H7 (cell line): ENCODE results near the gene MCM9. TPM values are rescaled to one million over a fixed set of nuclear protein-coding genes. Genes with fewer than 3 reads are reported as not detected.

ENCODE experiments used
- DNase-seq: peaks from one replicate; pipeline ENCODE4 v3.0.0; 2012
- H3K27me3 ChIP-seq: 2 replicates; pipeline ENCODE4 v1.6.0; 2011; ENCODE audit warnings: mild to moderate bottlenecking, low read length; ENCODE audit not compliant: control insufficient read depth, insufficient read depth
- H3K36me3 ChIP-seq: replicated peaks from 2 replicates; pipeline ENCODE4 v1.5.1; 2011; ENCODE audit warnings: low read length; ENCODE audit not compliant: control insufficient read depth, insufficient read depth
- H3K4me3 ChIP-seq: 2 replicates; pipeline ENCODE4 v1.5.1; 2011; ENCODE audit warnings: low read depth, mild to moderate bottlenecking, control low read depth, low read length, moderate library complexity; ENCODE audit not compliant: insufficient read depth
- total RNA-seq: library from RNA; depleted of rRNA; stranded (reverse); fragments of >200 nt; shearing (Covaris generic); gene quantifications from 2 replicates; pipeline ENCODE4 v1.2.3, GENCODE V29; 2014

MCM9 gene
- total RNA-seq, 1 experiment from 2014 or later: 8.7 TPM

DNA sequence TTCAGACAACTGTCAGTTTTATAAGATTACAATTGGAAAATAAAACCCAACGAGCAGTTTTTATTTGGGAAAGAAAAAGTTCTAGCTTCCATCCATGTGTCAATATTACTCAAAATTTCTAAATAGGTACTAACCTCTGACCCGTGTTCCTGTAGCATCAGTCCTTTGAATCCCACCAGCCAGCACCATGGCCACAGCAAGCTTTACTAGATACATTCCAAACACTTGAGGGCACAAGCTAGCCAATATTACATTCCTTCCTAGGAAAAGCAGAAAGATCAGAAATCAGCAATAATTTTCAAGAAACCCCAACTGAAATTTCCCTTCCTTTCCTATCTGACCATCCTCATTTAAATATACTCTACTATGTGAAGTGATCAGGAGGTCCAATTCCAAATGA, 21.8 kb downstream of the MCM9 start:
- no peak for DNase-seq
- Histone ChIP-seq H3K27me3 (no peaks in the 10 kb centered on the region), H3K4me3 (no peak overlapping the region), H3K36me3 (peaks cover 3% of the 10 kb centered on the region)

DNA sequence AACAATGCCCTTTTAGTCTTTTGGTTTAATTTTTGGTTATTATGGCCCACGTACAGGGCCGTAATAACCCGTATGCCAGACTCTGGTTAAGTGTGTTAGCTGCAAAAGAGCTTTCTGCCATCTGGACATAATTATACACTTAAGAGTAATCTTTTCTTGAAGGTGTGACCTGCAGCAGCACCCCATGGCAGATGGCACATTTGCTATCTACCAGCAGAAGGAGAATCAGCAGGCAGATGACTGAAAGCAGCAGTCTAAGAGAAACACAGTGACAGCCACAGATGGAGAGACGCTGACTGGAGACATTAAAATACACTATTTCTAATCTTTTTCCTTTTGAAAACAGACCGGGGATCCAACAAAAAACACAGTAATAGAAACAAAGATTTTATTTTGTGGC, 22.3 kb downstream of the MCM9 start:
- DNase-seq: no peak
- Histone ChIP-seq H3K36me3 (peaks cover 5% of the 10 kb centered on the region), H3K27me3 (no peaks in the 10 kb centered on the region), H3K4me3 (no peak overlapping the region)

DNA sequence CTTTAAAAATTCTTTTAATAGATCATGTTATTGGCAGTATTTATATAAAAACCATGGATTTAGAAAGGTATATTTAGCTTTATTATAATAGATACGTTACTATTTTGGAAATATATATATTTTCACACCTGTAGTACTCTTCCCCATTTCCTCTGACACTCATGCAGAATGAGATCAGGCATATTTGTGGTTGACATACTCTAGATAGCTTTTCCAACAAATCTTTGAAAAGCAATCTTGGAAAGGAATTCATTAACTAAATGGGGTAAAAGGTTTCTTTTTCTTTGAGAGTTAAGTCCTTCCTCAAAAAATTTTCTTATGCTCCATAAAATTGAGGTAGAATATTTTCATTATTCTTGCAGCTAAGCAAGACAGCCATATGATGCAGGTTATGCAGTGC, 26.5 kb downstream of the MCM9 start:
- no peaks in the 10 kb centered on the region for H3K27me3 ChIP-seq
- no peak overlapping the region for H3K4me3 ChIP-seq
- DNase-seq: no peak
- peaks cover 9% of the 10 kb centered on the region for H3K36me3 ChIP-seq

DNA sequence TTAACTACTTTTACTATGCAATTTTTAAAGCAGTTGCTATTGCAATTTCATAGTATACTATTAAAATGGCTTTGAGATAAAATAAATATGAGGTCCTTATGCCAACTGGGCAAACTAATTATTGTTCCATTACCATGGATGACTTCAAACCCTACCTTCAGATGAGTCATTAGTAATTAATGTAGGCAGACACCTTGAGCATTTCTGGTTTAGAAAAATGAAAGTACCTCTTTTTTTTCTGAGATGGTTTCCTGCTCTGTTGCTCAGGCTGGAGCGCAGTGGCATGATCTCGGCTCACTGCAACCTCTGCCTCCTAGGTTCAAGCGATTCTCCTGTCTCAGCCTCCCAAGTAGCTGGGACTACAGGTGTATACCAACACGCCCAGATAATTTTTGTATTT, 29.1 kb downstream of the MCM9 start:
- Histone ChIP-seq H3K4me3 (no peak overlapping the region), H3K27me3 (no peaks in the 10 kb centered on the region), H3K36me3 (peaks cover 16% of the 10 kb centered on the region)
- DNase-seq: no peak

DNA sequence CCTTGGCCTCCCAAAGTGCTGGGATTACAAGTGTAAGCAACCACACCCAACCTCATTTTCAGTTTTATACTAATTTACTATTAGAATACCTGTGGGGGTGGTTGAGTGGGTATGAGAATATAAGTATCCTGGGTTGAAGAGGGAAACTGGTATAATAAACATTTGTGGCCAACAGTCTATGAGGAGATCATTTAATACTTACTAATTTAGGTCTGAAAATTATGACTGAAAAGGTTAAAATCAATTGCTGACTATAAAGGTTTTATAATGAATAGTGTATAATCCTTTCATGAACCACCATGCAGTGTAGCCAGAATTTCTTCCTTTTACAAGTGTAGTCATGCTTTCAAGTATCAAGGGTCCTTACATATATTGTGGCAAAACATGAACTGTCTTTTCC, 29.9 kb downstream of the MCM9 start:
- H3K36me3 ChIP-seq: peaks cover 17% of the 10 kb centered on the region
- H3K27me3 ChIP-seq: no peaks in the 10 kb centered on the region
- no peak for DNase-seq
- no peak overlapping the region for H3K4me3 ChIP-seq

DNA sequence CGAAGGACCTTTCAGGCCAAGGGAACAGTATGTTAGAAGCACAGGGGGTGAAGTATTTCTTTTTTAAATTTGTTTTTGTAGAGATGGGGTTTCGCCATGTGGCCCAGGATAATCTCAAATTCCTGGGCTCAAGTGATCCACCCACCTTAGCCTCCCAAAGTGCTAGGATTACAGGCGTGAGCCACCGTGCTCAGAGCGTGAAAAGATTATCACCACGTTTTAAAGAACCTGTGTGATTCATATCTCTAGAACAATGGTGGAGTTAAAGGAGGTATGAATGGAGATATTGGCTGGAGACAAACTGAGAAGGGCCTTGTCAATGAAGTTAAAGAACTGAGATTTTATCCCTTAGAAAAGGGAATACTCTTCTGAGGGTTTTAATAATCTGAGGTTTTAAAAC, 31.3 kb downstream of the MCM9 start:
- Histone ChIP-seq H3K27me3 (no peaks in the 10 kb centered on the region), H3K36me3 (peaks cover 17% of the 10 kb centered on the region), H3K4me3 (no peak overlapping the region)
- no peak for DNase-seq

DNA sequence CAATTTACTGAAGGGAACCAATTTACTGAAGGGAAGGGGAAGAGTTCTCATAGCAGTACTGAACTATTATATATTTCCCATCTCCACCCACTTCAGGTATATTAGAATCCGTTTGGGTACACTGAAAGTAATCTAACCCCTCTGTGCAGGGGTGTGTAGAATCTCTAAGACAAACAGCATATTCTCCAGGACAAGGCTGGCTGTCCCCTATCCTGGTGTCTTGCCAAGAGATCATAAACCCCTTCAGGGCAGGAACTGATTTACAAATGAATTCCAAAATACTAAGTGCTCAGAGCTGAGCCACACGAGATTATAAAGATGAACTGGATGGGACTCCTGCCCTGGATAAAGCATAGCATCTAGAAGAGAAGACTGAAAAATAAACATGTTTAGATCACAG, 31.8 kb downstream of the MCM9 start:
- no peak for DNase-seq
- Histone ChIP-seq H3K4me3 (no peak overlapping the region), H3K27me3 (no peaks in the 10 kb centered on the region), H3K36me3 (peaks cover 16% of the 10 kb centered on the region)

DNA sequence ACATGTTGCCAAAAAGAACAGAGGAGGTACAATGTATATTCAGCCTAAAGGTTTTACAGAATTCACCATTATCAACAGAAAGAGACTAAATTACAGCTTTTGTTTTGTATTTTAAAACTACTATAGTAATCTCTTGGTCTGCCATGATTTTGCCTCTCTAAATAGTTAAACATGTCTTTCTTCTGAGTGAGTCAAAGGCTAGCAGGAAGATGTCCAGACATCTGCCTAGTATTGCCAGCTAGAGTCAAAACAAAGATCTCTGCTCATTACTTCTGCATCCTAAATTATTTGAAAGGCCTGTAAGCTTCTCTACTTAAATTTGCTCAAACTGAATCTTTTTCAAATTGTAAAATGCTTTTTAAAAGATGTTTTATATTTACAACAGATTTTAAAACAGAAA, 32.2 kb downstream of the MCM9 start:
- H3K27me3 ChIP-seq: no peaks in the 10 kb centered on the region
- H3K36me3 ChIP-seq: peaks cover 14% of the 10 kb centered on the region
- no peak for DNase-seq
- no peak overlapping the region for H3K4me3 ChIP-seq

DNA sequence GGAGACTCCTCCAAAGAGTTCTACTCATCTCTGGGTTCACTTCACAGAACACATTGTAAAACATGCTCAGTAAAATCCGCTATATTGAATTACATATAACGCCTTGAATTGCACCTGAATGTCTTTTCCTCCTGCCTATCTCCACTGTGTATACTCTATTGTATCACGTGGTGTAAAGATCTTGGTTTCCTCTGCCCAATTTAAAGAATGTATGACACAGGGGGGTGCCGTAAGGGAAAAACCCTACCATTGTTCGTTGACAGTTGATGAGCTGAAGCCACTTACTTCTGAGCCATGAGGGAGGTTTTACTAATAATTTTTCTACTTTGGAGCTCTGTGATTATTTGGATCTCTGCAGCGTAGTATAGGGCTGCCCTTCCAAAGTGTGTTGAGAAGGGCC, 35.0 kb downstream of the MCM9 start:
- H3K4me3 ChIP-seq: no peak overlapping the region
- DNase-seq: peak; percentile 47
- no peaks in the 10 kb centered on the region for H3K27me3 ChIP-seq
- H3K36me3 ChIP-seq: peaks cover 10% of the 10 kb centered on the region

DNA sequence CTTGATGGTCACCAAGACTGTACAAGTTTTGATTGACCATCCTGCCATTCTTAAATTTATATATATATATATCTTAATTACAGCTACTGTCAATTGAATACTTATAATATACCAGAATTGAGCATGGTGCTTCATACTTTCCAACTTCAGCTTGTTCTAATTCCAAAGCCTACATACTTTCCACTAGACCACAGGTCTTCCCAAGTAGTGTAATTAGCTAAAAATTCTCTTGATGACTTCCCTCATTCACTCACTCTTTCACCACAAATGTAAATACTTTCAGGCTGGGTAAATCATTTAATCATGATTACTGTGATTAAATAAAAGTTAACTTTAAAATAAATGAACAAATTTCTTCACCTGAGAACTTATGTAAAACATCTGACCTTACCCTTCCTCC, 37.6 kb downstream of the MCM9 start:
- H3K4me3 ChIP-seq: no peak overlapping the region
- DNase-seq: no peak
- H3K36me3 ChIP-seq: peaks cover 7% of the 10 kb centered on the region
- H3K27me3 ChIP-seq: no peaks in the 10 kb centered on the region

DNA sequence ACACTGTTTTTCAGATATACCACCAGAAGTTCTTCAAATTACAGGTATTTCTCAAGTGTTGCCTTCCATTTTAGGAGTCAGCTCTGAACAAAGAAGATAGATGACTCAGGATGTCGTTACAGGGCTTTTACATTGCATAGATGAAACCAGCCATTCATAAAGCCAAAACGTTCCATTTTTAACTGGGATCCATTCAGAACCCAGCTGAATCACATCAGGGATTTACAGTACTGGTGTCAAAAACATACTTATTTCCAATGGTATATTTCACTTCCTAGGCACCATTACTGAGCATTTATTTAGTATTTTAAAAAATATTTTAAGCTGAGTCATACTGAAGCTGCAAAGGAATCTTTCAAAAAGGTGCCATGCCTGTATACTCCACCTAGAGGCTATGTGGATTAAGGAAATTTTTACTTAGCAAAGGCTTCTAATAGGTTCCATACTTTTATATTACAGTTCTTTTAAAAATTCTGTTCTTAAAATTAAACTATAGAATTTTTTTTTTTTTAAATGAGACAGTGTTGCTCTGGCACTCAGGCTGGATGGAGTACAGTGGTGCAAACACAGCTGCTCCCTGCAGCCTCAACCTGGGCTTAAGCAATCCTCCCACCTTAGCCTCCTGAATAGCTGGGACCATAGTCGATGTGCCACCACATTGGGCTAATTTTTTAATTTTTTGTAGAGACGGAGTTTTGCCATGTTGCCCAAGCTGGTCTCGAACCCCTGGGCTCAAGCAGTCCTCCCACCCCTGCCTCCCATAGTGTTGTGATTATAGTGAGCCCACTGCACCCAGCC, 38.4 kb downstream of the MCM9 start:
- H3K36me3 ChIP-seq: peaks cover 6% of the 10 kb centered on the region
- peak; percentile 32 for DNase-seq
- no peak overlapping the region for H3K4me3 ChIP-seq
- no peaks in the 10 kb centered on the region for H3K27me3 ChIP-seq

DNA sequence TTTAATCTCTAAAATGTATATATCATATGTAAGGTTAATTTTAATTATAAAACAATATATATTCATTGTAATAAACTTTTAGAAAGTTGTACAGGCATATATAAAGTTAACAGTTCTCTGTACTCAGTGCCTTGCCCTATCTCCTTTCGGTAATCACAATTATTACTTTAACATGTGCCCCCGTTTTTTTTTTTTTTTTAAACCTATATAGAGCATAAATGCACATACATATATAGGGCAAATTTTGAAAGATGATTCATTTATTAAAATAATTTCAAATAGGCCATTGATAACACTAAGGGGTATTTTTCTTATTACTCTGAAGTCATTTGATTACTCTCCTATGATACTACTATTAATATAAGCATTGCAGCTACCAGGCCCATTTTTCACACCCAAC, 39.1 kb downstream of the MCM9 start:
- Histone ChIP-seq H3K36me3 (peaks cover 1% of the 10 kb centered on the region), H3K4me3 (peak overlapping the region; percentile 96; the same call in 1 of the 2 replicates), H3K27me3 (no peaks in the 10 kb centered on the region)
- DNase-seq: no peak

DNA sequence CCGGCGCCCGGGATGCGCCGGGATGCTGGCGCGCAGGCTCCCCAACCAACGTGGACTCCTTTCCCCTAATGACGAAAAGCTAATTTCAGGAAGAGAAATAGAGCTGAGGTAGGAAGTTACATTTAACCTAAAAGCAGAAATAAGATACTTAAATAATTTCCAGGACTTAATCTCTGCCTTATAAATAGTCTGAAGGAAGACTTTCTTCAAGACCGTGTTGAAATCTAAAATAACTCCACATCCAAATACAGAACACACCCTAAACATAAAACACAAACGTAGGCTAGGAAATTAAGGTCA, 39.7 kb downstream of the MCM9 start:
- Histone ChIP-seq H3K4me3 (peak overlapping the region; percentile 96), H3K36me3 (no peaks in the 10 kb centered on the region; the same call in 1 of the 2 replicates), H3K27me3 (no peaks in the 10 kb centered on the region)
- no peak for DNase-seq

DNA sequence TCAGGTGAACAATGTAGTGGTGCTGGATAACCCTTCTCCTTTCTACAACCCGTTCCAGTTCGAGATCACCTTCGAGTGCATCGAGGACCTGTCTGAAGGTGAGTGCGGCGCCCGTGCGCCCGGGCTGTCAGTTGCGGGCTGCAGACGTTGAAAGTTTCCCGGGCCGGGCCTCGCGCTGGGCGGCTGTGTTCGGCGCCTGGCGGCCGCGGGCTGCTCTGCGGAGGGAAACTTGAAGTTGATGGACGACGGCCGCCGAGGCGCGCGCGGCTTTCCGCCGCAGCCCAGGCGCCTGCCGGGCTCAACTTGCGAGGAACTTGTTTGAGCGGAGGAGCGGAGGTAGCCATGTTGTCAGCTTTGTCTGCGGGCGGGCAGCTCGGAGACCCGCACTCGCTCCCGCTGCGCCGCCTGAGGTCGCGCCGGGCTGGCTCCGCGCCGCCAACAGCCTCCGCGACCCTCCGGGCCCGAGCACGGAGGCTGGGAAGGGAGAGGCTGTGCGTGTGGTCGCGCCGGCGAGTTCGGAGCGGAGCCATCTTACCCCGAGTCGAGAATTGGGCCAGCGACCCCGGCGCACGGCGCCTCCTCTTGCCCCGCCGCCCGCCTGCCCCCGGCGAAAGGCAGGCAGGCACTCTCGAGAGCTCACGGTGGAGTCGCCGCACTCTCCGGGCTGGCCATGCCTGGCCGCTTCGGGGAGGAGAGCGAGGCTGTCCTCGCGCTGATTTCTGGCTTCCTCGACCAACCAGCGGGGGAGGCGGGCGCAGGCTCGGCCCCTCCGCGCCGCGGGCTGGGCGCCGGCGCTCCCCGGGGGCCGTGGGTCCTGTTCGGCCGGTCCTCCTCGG, 40.3 kb downstream of the MCM9 start:
- H3K27me3 ChIP-seq: no peaks in the 10 kb centered on the region

DNA sequence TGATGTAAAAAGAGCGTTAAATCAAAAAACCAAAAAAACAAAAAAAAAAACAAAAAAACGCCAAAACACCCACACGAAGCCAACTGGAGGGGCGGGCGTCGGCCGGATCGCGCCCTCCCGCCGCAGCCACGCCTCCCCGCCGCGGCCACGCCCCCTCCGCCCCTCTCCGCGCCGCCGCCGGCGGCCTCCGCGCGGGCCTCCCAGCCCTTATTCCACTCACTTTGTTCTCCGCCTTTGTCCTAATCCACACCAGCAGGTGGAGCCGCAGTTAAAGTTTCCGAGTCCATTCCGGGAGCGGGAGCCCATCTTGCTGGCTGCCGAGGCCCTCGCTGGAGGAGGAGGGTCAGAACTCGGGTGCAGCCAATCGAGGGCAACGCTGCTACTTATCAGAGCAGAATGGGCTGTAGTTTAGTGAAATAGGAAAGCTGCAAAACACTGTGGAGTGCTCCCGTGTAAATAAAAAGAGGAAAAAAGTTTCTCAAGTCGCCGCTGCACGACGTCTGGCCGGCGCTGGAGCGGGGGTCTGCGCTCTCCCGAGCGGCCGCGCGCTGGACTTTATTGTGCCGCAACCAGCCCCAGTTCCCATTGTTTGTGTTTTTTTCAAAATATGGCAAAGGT, 41.0 kb downstream of the MCM9 start, which contains the start of gene ASF1A:
ASF1A (plus strand) TSS at position 346 of the 618 bp plus-strand sequence; CDS start at position 608, 262 bp downstream.
- no peaks in the 10 kb centered on the region; the same call in 1 of the 2 replicates for H3K36me3 ChIP-seq
- peak within 1 kb of the TSS; percentile 96 for H3K4me3 ChIP-seq
- DNase-seq: peak; percentile 93
- no peaks in the 10 kb centered on the region for H3K27me3 ChIP-seq

More for the DNA sequence above, 40.3 kb downstream of the MCM9 start:
- Histone ChIP-seq H3K36me3 (no peaks in the 10 kb centered on the region; the same call in 1 of the 2 replicates), H3K4me3 (peak overlapping the region; percentile 96)
- DNase-seq: peak; percentile 73
